Endothelial cell of umbilical vein (primary cell): ENCODE data around the gene CENPP. TPM values are rescaled to one million over a fixed set of nuclear protein-coding genes. Genes with fewer than 3 reads are reported as not detected.

Experiments
- BruUV-seq: library from RNA; stranded (reverse); fragments of 400-500 nt; replicated peaks from 2 replicates; lab custom pipeline; 2021; lab: Mats Ljungman, UMichigan
- CTCF ChIA-PET: fragments of 300-600, 350-600 bp; sonication (Branson Sonifier 250); formaldehyde crosslinking; loops from one replicate; lab custom pipeline; 2021; ENCODE audit warnings: antibody characterized with exemption, inconsistent platforms; lab: Charles Lee
- POLR2A ChIA-PET: fragments of 300-600, 350-600 bp; sonication (Branson Sonifier 250); formaldehyde crosslinking; loops from one replicate; lab custom pipeline; 2021; ENCODE audit warnings: antibody characterized with exemption, inconsistent platforms; lab: Charles Lee
- DNase-seq: peaks from one replicate; pipeline ENCODE4 v3.0.0-alpha.2; 2011; ENCODE audit warnings: low read depth, low spot score
- FAIRE-seq: peaks from 2 replicates; lab custom pipeline; 2011; peaks lifted over from hg19 to GRCh38; lab: Jason Lieb, UNC
- H2AFZ ChIP-seq: 2 replicates; pipeline ENCODE4 v1.6.0; 2012; ENCODE audit warnings: low read depth, low read length, control low read depth, inconsistent platforms
- H3K27ac ChIP-seq: 2 replicates; pipeline ENCODE4 v1.5.1; 2011; ENCODE audit warnings: low read depth, mild to moderate bottlenecking, control low read depth, low read length, moderate library complexity; ENCODE audit not compliant: insufficient read depth
- H3K27me3 ChIP-seq, 2 experiments: 2 replicates each; pipeline versions ENCODE4 v1.6.0 to v1.6.1; 2011; ENCODE audit warnings: low read length in 2 of 2, mixed read lengths in 1 of 2; ENCODE audit not compliant: control insufficient read depth in 2 of 2, insufficient read depth in 2 of 2
- H3K36me3 ChIP-seq, 2 experiments: 2 replicates in 1 of 2; 3 replicates in 1 of 2; pipeline ENCODE4 v1.5.1; 2011; ENCODE audit warnings: low read length in 2 of 2, mild to moderate bottlenecking in 1 of 2, moderate library complexity in 1 of 2; ENCODE audit not compliant: control insufficient read depth in 2 of 2, insufficient read depth in 2 of 2; ENCODE audit errors: extremely low read depth in 1 of 2
- H3K4me1 ChIP-seq: 3 replicates; pipeline ENCODE4 v1.5.1; 2011; ENCODE audit warnings: mild to moderate bottlenecking, low read length; ENCODE audit not compliant: control insufficient read depth, insufficient read depth; ENCODE audit errors: extremely low read depth
- H3K4me2 ChIP-seq: 2 replicates; pipeline ENCODE4 v1.6.1; 2011; ENCODE audit warnings: low read length, control low read depth, mixed read lengths; ENCODE audit not compliant: insufficient read depth
- H3K4me3 ChIP-seq, 3 experiments: fragments of 200-600 bp in 1 of 3; sonication (generic), shearing (Covaris generic) in 1 of 3; replicated peaks in 1 of 3; 2 replicates each; pipeline ENCODE4 v1.5.1; 2011 to 2016; ENCODE audit warnings: control low read depth in 3 of 3, low read length in 3 of 3, mild to moderate bottlenecking in 2 of 3, inconsistent platforms in 1 of 3, low read depth in 1 of 3, moderate library complexity in 1 of 3; ENCODE audit not compliant: insufficient read depth in 1 of 3
- H3K79me2 ChIP-seq: 2 replicates; pipeline ENCODE4 v1.6.0; 2012; ENCODE audit warnings: low read length, inconsistent platforms; ENCODE audit not compliant: control insufficient read depth, insufficient read depth
- H3K9ac ChIP-seq: replicated peaks from 2 replicates; pipeline ENCODE3; 2011; ENCODE audit warnings: low read length, control low read depth; ENCODE audit not compliant: insufficient read depth; ENCODE audit errors: extremely low read depth
- H3K9me1 ChIP-seq: replicated peaks from 3 replicates; pipeline ENCODE4 v1.6.0; 2011; ENCODE audit warnings: mild to moderate bottlenecking, low read length; ENCODE audit not compliant: control insufficient read depth, insufficient read depth; ENCODE audit errors: extremely low read depth
- H3K9me3 ChIP-seq: replicated peaks from 2 replicates; pipeline ENCODE4 v1.5.1; 2012; ENCODE audit warnings: low read length, inconsistent platforms; ENCODE audit not compliant: control insufficient read depth, insufficient read depth
- H4K20me1 ChIP-seq: replicated peaks from 2 replicates; pipeline ENCODE3; 2011; ENCODE audit warnings: mild to moderate bottlenecking, low read length; ENCODE audit not compliant: control insufficient read depth, insufficient read depth; ENCODE audit errors: extremely low read depth
- EZH2 ChIP-seq: IDR thresholded peaks from 2 replicates; pipeline ENCODE4 v1.6.1; 2012; ENCODE audit warnings: borderline replicate concordance, low read depth, mild to moderate bottlenecking, moderate library complexity, low read length, inconsistent platforms; ENCODE audit not compliant: severe bottlenecking
- FOS ChIP-seq: IDR thresholded peaks from 2 replicates; pipeline ENCODE4 v1.6.1; 2011; ENCODE audit warnings: mild to moderate bottlenecking, low read length, moderate library complexity, borderline replicate concordance; ENCODE audit not compliant: insufficient read depth
- GATA2 ChIP-seq: IDR thresholded peaks from 2 replicates; pipeline ENCODE4 v1.7.0; 2011; ENCODE audit warnings: low read depth, mild to moderate bottlenecking, moderate library complexity, mixed read lengths, low read length; ENCODE audit not compliant: insufficient read length, insufficient read depth
- JUN ChIP-seq: IDR thresholded peaks from 2 replicates; pipeline ENCODE4 v1.6.1; 2011; ENCODE audit warnings: borderline replicate concordance, low read depth; ENCODE audit not compliant: insufficient read length, insufficient read depth
- MYC ChIP-seq: IDR thresholded peaks from one replicate; pipeline ENCODE4 v1.6.1; 2011; ENCODE audit warnings: mild to moderate bottlenecking, low read depth, low read length
- POLR2A ChIP-seq: IDR thresholded peaks from 2 replicates; pipeline ENCODE4 v1.6.1; 2012; ENCODE audit warnings: low read depth, mild to moderate bottlenecking, control low read depth, low read length
- POLR2AphosphoS5 ChIP-seq: IDR thresholded peaks from 2 replicates; pipeline ENCODE4 v1.6.1; 2012; ENCODE audit warnings: low read depth, mild to moderate bottlenecking, control low read depth, low read length, moderate library complexity; ENCODE audit not compliant: insufficient read depth
- dilution Hi-C: fragments of 300-500 bp; cut with MboI; formaldehyde crosslinking; loops from one replicate; pipeline ENCODE4 v1.15.0; 2019; ENCODE audit warnings: low sequenced_read_pairs; ENCODE audit not compliant: extremely low pct_ligation_motif_present
- intact Hi-C: fragments of 100-400 bp; cut with micrococcal nuclease; formaldehyde crosslinking; loops from one replicate; pipeline ENCODE4 v1.10.0; 2022
- polyA plus RNA-seq, 4 experiments: library from polyadenylated mRNA; depleted of rRNA in 3 of 4; stranded (reverse) in 3 of 4; unstranded in 1 of 4; fragments of >200 nt; gene quantifications; 2 replicates each; pipeline versions ENCODE4 v1.2.1 to v1.2.3, GENCODE V29; 2011 to 2012; ENCODE audit warnings: missing spikeins in 1 of 4
- total RNA-seq: library from RNA; stranded (reverse); gene quantifications from 2 replicates; pipeline ENCODE4 v1.2.3, GENCODE V29; 2021
- TF ChIP-seq, protein P1 (sequence below), 2 donors: IDR thresholded peaks; 1 replicate in 1 of 2; 2 replicates in 1 of 2; pipeline ENCODE4 v1.5.1; 2011; ENCODE audit warnings: low read length in 2 of 2, mild to moderate bottlenecking in 2 of 2, moderate library complexity in 2 of 2, control low read depth in 1 of 2, inconsistent platforms in 1 of 2, low read depth in 1 of 2; ENCODE audit not compliant: insufficient read depth in 1 of 2; ENCODE audit errors: extremely low read depth in 1 of 2
- TF ChIP-seq, protein P2 (sequence below): IDR thresholded peaks from 2 replicates; pipeline ENCODE4 v1.6.1; 2011; ENCODE audit not compliant: insufficient read depth, insufficient read length

Gene CENPP
- total and polyA plus RNA-seq, 2 donors (not counting 3 experiments of a cell fraction or from before 2014, with no cell fraction given): 1.2 to 12.0 TPM

DNA sequence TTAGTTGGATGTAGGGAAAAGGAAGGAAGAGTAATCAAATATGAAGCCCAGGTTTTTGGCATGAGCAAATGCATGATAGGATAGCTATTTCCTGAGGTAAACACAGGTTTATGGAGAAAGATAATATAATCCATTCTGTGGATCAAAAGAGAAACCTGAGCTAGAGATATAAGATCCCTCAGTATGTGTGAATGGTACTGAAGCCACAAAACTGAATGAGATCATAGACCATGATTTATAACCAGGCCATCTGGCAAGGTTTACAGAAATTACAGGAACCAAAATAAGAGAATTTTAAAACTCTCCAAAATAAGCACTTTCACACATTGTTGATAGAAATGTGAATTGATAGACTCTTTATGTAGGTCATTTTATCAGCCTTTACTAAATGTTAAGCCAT is 238.8 kb downstream of the CENPP start:
- Histone ChIP-seq H3K27ac (no peak overlapping the region), H3K9me3 (no peaks in the 10 kb centered on the region), H3K9me1 (no peaks in the 10 kb centered on the region), H3K4me1 (no peaks in the 10 kb centered on the region), H3K79me2 (no peaks in the 10 kb centered on the region), H3K9ac (no peak overlapping the region), H2AFZ (no peak overlapping the region), H3K36me3 (no peaks in the 10 kb centered on the region), H3K27me3 (no peaks in the 10 kb centered on the region), H3K4me3 (no peak overlapping the region), H4K20me1 (no peaks in the 10 kb centered on the region), H3K4me2 (no peak overlapping the region)
- intact Hi-C loops (no loop called here), dilution Hi-C loops (no loop called here)
- CTCF ChIA-PET: no interaction called here
- BruUV-seq: no TSS peak
- POLR2A ChIA-PET: no interaction called here
- TF ChIP-seq, protein P1, sequence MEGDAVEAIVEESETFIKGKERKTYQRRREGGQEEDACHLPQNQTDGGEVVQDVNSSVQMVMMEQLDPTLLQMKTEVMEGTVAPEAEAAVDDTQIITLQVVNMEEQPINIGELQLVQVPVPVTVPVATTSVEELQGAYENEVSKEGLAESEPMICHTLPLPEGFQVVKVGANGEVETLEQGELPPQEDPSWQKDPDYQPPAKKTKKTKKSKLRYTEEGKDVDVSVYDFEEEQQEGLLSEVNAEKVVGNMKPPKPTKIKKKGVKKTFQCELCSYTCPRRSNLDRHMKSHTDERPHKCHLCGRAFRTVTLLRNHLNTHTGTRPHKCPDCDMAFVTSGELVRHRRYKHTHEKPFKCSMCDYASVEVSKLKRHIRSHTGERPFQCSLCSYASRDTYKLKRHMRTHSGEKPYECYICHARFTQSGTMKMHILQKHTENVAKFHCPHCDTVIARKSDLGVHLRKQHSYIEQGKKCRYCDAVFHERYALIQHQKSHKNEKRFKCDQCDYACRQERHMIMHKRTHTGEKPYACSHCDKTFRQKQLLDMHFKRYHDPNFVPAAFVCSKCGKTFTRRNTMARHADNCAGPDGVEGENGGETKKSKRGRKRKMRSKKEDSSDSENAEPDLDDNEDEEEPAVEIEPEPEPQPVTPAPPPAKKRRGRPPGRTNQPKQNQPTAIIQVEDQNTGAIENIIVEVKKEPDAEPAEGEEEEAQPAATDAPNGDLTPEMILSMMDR (IDR thresholded peaks at IDR 0.05; ENCODE audit: extremely low read depth in 1 of 2, insufficient read depth in 1 of 2, low read depth in 1 of 2, low read length in 2 of 2): no peak
- TF ChIP-seq POLR2A (no peak), FOS (no peak), EZH2 (no peak), GATA2 (no peak), JUN (no peak), POLR2AphosphoS5 (no peak), MYC (no peak)
- TF ChIP-seq, protein P2, sequence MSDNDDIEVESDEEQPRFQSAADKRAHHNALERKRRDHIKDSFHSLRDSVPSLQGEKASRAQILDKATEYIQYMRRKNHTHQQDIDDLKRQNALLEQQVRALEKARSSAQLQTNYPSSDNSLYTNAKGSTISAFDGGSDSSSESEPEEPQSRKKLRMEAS: no peak
- DNase-seq (peak; percentile 10), FAIRE-seq (no peak)
